AG20443 (cell line): ENCODE measurements around the gene VAT1L.
A peak's percentile ranks its signal among the peaks of the same experiment; 100 is the strongest.
"Not testable (repeated sequence)": the region's sequence is repeated elsewhere in the genome, so short reads cannot be mapped to it uniquely, and the experiment has no call there.

Experiments used
- DNase-seq: peaks from one replicate; pipeline ENCODE4 v3.0.0; 2012; ENCODE audit warnings: low spot score, mixed read lengths

VAT1L gene

GRCh38 chr16:77956231-77956630 lies 167.9 kb downstream of the VAT1L start:
- DNase-seq: no peak

- DNase-seq: no peak
These were observed 172.4 kb downstream of the VAT1L start for GRCh38 chr16:77960766-77961165.

GRCh38 chr16:77961814-77962213 lies 173.4 kb downstream of the VAT1L start:
- DNase-seq: no peak

DNA sequence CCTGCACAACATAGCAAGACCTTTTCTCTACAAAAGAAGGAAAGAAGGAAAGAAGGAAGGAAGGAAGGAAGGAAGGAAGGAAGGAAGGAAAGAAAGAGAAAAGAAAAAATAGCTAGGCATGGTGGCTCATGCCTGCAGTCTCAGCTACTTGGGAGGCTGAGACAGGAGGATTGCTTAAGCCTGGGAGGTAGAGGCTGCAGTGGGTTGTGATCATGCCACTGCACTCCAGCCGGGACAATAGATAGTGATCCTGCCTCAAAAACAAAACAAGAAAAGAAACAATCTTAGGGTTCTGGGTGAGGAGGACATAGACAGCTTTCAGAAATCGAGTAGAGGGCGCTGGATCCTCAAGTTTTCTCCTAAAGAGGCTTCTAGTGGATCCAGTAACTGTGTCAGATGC lies 174.3 kb downstream of the VAT1L start:
- DNase-seq: no peak

DNA sequence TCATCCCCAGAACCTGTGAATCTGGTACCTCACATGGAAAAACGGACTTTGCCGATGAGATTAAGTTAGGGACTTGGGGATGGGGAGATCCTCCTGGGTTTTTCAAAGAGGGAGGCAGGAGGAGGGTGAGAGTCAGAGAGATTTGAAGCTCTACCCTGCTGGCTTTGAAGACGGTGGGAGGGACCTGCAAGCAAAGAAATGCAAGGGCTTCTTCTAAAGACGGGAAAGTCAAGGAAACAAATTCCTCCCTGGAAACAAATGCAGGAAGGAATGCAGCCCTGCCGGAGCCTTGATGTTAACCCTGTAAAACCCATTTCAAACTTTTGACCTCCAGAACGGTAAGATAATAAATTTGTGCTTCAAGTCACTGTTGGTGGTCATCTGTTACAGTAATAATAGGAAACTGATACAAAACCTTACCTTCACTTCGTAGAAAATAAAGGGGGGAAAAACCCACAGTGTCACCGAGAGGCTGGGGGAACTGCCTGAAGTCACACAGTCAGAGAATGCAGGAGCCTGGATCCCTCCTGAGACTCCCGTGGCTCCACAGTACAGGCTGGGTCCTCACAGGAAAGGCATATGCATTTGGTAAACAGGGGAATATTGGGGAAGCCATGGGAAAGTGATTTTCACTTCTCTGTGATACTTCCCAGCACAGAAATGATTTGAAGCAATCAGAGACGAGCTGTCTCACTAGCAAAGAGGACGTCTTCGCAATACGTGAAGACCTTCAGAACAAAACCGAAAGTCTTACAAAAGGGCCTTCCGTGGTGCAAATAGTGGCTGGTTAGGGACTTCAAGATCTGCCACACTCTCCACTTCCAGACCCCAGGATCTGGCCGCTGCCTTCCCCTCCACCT lies 175.1 kb downstream of the VAT1L start:
- DNase-seq: no peak

GRCh38 chr16:77965346-77965745 lies 177.0 kb downstream of the VAT1L start:
- no peak for DNase-seq

DNA sequence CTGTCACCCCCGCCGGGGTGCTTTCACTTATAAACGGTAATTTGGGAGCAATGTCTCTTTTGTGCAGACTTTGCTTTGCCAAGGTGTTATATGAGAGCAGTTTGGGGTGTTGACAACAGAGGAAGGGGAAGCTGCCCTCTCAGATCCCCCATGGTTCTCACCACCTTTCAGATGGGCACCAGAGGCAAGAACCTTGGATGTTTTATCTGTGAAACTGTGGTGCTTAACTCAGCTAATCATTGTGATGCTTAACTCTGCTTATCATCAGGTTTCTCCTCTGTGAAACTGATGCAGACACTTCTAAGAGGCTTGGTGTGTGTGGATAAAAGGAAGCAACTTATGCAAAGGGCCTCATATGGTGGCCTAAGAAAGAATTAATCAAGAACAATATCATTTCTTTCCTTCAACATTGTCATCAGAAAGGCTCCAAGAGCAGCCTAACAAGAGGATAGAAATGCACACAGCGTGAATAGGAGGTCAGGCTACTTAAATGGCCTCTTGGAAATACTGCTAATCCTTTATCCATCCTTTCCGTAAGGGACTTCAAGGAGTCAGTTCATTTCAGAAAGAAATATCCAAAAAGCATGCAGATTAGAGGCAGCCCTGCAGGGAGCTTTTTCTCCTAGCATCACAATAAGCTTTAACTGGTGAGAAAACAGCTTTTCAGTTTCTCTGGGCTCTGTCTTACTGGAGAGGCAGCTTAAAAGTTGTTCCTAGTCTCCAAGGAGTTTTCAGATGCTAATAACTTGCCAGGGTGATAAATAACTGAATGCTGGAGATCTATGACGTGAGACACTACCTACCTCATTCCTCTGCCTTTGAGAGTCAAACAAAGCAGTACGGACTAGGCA lies 178.9 kb downstream of the VAT1L start:
- no peak for DNase-seq

GRCh38 chr16:77969861-77970260 lies 181.5 kb downstream of the VAT1L start:
- no peak for DNase-seq

DNA sequence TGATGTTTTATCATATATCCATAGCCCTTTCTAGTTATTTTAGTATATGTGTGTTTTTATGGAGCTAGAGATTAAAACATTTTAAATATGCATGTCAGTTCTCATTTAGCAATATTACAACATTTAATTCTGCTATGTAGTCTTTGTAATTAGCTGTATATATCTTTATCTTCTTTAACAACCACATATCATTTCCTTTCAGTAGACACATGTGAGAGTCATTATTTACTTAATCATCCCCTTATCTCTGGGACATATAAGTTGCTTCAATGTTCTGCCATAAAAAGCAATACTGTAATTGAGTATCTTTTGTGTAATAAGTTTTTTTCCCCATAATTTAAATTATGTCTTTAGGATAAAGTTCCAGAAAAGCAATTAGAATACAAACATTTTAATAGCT lies 182.0 kb downstream of the VAT1L start:
- no peak for DNase-seq

DNA sequence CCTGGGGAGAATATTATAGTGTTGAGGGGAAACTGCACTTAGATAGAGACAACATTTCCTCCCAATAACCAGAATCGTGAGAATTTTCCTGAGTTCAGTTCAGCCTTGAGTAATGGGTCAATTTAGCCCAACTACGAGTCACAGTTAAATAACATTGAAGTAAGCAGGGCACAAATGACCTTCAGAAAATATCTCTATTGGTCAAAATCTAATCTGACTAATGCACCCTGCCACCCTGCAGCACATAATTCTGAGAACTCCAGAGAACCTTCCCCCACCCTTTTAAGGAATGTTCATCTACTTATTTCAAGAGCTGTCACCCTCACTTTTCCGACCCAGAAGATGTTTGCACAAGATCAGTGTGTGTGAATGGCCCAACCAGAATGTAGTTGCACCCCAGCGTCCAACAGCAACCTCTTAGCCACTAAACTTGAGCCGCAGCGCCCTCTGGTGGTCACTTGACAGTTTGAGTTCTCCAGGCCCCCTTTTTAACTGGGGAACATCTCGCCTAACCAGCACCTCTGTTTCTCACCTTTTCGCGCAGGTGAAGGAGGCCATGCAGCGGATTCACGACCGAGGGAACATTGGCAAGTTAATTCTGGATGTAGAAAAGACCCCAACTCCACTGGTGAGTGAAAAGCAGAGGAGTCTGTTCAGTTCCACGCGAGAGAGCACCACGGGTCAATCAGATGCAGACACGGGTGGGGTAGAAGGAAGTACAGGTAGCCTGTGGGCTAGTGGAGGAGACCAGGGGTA lies 183.1 kb downstream of the VAT1L start:
- peak; percentile 85 for DNase-seq

GRCh38 chr16:77972062-77972392 lies 183.7 kb downstream of the VAT1L start:
- no peak for DNase-seq

- no peak for DNase-seq
These were observed 186.5 kb downstream of the VAT1L start for GRCh38 chr16:77974883-77975282.

DNA sequence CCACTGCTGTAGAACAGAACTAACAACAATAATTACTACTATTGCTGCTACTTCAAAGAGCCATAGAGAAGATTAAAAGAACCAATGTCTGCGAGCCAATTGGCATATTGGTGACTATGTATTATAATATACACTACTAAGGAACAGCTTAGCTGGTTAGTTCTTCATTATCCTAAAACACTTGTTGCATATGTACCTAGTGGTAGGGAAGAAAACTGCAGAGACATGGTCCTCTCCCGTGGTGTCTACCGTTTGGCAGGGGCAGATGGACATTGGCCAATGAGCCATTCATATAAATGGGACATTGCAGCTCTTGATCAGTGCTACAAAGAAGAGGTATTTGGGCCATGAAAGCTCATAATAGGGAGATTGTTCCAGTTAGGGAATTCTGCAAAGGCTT lies 187.6 kb downstream of the VAT1L start:
- no peak for DNase-seq

- no peak for DNase-seq
These were observed 189.0 kb downstream of the VAT1L start for GRCh38 chr16:77977339-77977738.

DNA sequence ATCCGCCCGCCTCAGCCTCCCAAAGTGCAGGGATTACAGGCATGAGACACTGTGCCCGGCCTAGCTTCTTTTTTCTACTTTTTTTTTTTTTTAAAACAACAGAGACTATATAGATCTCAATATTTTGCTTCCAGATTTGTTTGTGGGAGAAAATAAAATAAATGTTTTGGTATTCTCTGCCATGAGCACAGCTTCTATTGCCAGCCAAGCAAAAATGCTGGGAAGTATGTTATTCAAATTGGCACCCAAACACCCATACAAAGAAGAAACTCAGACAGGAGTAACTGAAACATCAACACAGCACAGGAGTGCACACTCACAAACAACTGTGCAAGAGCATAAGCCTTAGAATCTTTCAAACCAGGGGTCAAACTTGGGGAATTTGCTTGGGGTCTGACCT lies 196.7 kb downstream of the VAT1L start:
- DNase-seq: no peak

- no peak for DNase-seq
These were observed 197.8 kb downstream of the VAT1L start for GRCh38 chr16:77986011-77986740.

GRCh38 chr16:77987810-77988209 lies 199.4 kb downstream of the VAT1L start:
- no peak for DNase-seq

DNA sequence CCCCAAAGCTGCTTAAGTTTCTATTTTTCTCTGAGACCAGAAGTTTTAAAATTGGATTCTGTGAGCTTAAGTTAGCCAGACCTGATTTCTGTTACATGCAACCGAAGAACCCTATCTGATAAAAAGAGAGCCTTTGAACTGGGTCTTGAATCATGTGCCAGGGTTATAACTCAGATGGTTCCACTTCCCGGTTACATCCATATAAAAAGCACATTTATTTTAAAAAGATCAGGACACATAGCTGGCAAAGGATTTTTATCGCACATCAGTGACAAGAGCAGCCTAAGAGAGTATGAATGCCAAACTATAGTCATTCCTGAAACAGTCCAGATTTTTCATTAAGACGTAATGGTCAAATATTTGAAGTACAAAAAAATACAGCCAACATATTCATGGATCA lies 201.5 kb downstream of the VAT1L start:
- DNase-seq: no peak

GRCh38 chr16:77991701-77992100 lies 203.3 kb downstream of the VAT1L start:
- no peak for DNase-seq

DNA sequence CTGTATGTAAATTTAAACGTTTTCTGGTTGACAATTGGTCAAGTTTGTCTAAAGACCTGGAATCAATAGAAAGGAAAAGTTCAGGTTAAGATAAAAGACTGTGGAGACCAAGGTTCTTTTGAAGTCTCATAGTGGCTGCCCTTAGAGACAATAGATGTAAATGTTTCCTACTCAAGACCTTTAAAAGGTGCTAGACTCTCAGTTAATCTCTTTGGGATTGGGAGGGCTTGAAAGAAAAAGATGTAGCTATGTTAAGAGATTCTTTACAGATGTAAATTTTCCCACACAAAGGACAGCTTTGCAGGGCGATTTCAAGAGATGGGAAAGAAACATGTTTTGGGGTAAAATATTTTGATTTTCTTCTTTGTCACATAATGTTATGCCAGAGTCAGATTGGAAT lies 204.0 kb downstream of the VAT1L start:
- not testable (repeated sequence) for DNase-seq

- DNase-seq: peak; percentile 61
These were observed 205.0 kb downstream of the VAT1L start for GRCh38 chr16:77993111-77993985.
